Erythroblast (primary cell): ENCODE data around the gene ANKRD10.
"Not testable (repeated sequence)": the region's sequence is repeated elsewhere in the genome, so short reads cannot be mapped to it uniquely, and the experiment has no call there.

Experiments
- DNase-seq, 2 experiments: peaks; one replicate each; lab custom pipeline; 2025; lab: John Stamatoyannopoulos, UW
- GATA1 ChIP-seq: IDR thresholded peaks from 2 replicates; pipeline ENCODE4 v1.6.1; 2011; ENCODE audit warnings: low read depth, mild to moderate bottlenecking, control low read depth, low read length, moderate library complexity
- POLR2A ChIP-seq: IDR thresholded peaks from 2 replicates; pipeline ENCODE4 v1.6.1; 2011; ENCODE audit warnings: mild to moderate bottlenecking, low read length

Gene ANKRD10

DNA sequence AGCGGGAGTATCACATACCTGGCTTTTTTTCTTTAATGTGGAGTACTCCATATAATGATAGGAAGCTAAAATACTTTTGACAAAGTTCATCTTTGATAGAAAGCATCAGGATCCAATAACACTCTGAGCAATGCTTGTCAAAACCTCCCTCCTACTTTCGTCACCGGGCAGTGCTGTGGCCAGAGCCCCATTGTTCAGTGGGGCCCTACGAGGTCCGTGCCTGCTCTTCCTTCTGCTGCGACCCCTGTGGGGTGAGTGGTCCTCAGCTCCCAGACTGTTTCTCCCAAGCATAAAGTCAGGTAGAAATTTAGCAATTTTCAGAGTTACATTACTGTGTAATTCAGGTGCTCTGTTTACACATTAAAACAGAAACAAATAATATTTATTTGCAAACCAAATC lies 51.2 kb downstream of the ANKRD10 start:
- no peak for TF ChIP-seq POLR2A
- TF ChIP-seq GATA1: no peak
- no peak for DNase-seq

DNA sequence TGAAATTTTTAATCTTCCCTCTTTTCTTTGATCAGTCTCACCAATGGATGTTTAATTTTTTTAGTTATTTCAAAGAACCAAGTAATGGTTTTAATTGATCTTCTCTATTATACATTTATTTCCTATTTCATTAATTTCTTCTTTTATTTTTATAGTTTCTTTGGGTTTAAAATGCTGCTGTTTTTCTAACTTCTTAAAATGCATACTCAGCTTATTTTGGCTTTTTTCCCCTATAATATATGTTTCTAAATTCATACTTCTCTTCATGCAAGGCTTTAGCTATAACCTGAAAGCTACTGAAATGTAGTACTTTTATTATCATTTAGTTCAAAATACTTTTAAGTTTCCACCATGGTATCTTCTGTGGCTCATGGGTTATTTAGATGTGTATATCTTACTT lies 53.9 kb downstream of the ANKRD10 start:
- no peak for DNase-seq
- TF ChIP-seq GATA1 (no peak), POLR2A (no peak)

DNA sequence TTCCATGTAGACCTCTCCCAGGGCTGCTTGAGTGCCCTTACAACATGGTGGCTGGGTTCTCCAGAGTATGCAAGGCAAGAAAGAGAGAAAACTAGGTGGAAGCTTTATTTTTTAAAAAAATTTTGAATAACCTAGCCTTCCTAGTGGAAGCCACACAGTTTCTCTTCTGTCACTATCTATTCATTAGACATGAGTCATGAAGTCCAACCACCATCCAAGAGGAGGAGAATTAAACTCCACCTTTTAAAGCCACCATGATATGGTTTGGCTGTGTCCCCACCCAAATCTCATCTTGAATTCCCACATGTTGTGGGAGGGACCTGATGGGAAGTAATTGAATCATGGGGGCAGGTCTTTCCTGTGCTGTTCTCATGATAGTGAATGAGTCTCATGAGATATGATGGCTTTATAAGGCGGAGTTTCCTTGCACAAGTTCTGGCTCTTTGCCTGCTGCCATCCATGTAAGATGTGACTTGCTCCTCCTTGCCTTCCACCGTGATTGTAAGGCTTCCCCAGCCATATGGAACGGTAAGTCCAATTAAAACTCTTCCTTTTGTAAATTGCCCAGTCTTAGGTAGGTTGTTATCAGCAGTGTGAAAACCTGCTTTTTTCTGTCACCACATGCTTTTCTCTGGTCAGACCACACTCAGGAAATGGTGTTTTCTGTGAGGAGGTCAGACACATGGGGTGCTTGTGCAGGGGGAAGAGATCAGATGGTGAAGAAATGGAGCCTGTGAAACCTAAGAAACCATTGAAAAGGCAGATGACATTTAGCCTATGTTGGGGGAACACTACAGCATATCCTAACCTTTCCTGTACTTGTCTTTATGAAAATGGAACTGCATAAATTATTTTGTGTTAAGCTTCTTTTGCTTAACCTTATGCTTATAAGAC lies 57.7 kb downstream of the ANKRD10 start:
- no peak for TF ChIP-seq POLR2A
- no peak for TF ChIP-seq GATA1
- no peak for DNase-seq

DNA sequence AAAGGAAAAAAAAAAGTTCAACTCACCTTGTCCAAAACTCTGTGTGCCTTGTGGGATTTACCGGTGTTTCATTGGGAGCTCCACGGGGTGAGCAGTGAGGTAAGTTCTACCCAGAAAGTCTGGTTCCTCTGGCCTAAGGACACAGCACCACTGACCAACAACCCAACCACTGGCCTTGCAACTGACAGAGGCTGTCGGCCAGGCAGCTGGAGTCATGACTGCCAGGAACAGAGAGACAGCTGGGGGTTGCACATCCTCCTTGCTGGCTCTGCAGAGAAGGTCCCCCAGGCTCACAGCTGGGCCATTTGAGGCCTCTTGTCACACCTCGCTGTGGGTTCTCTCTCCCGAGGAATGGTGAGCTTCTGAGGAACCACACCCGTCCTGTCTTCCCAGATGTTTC lies 59.5 kb downstream of the ANKRD10 start:
- no peak for DNase-seq
- TF ChIP-seq GATA1: no peak
- TF ChIP-seq POLR2A: no peak

DNA sequence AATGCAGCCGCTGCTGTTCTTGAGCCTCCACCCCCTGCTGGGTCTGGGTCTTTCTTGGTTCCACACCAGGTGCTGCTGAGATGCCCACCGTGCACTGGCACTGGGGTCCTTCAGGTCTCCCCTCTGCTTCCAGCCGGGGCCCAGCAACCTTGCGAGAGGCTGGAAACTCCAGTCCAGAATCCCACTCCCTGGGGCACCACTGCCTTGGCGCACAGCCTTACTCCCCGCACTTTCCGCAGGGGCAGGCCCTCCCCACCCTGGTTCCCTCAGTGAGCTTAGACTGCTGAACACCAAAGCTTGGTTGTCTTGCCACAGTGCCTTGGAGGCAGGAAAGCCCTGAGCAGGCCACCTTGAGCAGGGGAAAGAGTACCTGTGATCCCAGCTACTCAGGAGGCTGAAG lies 60.0 kb downstream of the ANKRD10 start:
- TF ChIP-seq GATA1 (no peak), POLR2A (no peak)
- no peak for DNase-seq

DNA sequence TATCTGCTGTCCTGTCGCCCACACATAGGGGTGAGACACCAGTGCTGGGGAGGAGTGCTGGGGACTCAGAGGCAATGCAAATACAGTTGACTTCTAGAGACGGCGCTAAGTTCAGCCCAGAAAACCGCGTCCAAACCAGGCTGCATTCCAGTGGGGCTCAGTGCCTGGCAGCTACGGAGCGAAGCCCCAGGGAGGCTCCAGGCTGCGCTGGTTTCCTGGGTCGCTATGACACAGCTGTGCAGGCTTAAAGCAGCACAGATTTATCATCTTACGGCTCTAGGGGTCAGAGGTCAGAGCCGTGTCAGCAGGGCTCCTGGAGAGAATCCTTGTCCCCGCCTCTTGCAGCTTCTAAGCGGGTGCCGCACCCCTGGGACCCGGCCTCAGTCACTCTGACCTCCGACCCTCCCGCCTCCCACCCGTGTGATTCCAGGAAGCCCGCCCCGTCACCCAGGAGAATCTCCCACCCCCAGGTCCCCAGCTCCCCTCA lies 61.6 kb downstream of the ANKRD10 start:
- no peak for TF ChIP-seq GATA1
- no peak for TF ChIP-seq POLR2A
- DNase-seq: no peak

DNA sequence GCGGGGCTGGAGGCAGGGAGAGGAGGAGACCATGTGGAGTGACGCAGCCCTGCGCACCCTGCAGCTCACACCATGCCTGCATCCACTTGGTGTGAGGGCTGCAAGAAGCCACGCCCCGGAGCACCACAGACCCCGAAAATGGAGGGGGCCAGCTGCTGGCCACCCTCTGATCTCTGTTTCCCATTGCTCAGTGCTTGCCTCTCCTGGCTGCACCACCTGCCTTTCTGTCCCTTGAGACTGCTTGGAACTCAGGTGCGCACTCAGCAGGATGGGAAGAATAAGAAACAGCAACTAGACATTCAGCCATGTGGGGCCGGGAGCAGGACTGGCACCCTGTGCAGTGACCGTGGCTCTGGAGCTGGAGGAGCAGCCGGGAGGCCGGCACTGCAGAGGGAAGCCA lies 64.0 kb downstream of the ANKRD10 start:
- no peak for DNase-seq
- TF ChIP-seq GATA1: no peak
- TF ChIP-seq POLR2A: no peak

DNA sequence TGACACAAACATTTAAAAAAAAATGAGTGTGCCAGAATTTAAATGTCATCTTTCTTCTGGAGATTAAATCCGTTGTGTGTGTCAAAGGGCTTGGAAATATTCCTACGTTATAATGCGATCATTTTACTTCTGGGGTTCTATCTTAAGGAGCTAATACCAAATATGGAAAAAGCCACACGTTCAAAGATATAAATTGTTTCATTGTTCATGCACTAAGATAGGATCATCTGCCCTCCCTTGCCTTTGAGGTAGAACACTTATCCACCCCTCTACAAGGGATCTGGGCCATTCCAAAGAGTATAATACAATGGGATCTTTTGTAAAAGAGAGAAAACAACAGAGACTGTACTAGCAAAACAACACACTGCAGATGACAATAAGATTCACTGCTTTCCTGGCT lies 64.9 kb downstream of the ANKRD10 start:
- no peak for DNase-seq
- no peak for TF ChIP-seq POLR2A
- no peak for TF ChIP-seq GATA1

DNA sequence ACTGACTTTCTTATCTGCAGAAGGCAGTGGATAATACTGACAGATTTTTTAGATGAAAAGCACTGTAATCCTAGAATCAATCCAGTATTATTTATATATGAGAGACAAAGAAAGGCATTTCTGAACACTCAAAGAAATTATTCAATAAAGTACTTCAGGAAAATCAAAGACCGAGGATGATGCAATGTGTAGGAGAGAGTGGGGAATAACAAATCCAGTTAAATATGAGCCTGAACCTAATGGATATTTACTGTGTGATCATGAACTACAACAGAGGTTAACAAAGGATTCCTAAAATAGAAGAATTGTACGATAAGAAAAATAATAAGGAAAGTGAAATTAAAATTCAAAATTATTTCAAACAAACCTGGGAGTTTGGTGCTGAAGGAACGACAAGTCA lies 69.3 kb downstream of the ANKRD10 start:
- no peak for DNase-seq
- TF ChIP-seq POLR2A (no peak), GATA1 (no peak)

DNA sequence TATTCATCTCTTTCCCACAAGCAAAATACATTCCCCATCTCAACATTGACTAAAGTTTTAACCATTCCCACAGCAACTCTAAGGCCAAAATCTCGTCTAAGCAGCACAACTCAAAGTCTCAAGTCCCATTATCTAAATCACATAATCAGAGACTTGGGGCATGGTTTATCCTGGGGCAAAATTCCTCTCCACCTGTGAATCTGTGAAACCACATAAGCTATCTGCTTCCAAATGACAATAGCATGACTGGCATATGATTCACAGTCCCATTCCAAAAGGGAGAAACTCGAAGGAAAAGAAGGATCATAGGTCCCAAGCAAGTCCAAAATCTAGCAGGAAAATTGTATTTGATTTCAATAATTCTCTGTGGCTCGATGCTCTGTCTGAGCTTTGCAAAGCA lies 73.0 kb downstream of the ANKRD10 start:
- TF ChIP-seq POLR2A (no peak), GATA1 (no peak)
- DNase-seq: no peak

DNA sequence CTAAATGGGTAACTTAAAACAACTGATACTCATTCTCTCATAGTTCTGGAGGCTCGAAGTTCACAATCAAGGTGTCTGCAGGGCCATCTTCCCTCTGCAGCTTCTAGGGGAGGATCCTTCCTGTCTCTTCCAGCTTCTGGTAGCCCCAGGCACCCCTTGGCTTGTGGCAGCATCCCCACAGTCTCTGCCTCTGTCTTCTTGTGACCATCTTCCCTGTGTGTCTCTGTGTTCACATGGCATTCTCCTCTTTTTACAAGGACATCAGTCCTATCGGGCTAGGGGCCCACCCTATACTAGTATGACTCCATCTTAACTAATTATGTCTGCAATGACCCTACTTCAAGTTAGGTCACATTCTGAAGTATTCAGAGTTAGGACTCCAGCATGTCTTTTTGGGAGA lies 73.5 kb downstream of the ANKRD10 start:
- DNase-seq: no peak
- TF ChIP-seq GATA1: no peak
- no peak for TF ChIP-seq POLR2A

DNA sequence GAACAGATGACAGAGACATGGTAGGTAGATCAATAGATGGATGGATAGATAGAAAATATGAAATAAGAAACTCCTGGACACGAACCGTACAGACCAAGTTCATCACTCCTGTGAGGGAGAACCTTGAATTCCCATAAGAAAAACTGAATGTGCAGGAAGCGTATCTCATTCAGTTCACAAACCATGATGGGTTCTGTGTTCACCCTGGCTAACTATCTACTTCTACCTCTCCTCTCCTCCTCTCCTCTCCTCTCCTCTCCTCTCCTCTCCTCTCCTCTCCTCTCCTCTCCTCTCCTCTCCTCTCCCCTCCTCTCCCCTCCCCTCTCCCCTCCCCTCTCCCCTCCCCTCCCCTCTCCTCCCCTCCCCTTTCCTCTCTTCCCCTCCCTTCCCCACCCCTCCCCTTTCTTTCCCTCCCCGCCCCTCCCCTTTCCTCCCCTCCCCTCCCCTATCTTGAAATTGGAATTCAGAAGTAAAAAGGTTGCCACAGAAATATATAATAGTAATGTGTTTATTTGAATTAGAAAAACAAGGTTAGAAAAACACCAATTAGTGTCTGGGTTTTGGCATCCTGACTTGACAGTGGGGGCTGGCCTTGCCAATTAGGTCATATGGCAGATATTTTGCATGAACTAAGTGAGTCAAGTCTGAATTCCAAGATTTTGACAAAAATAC lies 75.9 kb downstream of the ANKRD10 start:
- no peak for DNase-seq
- no peak for TF ChIP-seq POLR2A
- no peak for TF ChIP-seq GATA1

DNA sequence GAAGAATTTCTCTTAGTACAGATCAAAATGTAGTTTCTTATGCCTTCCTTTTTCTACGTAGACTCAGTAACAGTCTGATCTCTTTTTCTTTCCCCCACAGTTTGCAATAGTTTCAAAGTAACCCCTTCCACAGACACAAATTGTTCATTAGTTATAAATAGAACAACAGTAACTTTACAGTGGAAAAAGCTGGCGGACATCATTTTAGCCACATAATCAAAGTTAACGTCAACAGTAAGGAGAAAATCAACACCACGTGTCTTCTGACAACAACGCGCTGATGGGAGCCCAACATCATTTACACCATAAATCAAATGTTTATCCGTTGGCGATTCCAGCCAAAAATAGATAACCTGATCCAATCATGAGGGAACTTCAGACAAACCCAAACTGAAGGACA lies 76.8 kb downstream of the ANKRD10 start:
- no peak for DNase-seq
- TF ChIP-seq POLR2A (no peak), GATA1 (no peak)

DNA sequence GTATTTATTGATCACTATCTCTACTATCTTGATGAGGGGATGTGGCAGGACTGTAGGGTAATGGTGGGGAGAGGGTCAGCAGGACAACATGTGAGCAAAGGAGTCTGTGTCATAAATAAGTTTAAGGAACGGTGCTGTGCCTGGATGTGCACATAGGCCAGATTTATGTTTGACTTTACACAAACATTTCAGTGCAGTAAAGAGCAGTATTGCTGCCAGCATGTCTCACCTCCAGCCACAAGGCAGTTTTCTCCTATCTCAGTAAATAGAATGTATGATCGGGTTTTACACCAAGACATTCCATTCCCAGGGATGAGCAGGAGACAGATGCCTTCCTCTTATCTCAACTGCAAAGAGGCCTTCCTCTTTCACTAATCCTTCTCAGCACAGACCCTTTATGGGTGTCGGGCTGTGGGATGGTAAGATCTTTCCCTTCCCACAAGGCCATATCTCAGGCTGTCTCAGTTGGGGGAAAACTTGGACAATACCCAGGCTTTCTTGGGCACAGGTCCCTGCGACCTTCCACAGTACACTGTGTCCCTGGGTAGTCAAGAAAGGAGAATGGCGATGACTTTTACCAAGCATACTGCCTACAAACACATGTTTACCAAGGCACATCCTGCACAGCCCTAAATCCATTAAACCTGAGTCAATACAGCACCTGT lies 77.3 kb downstream of the ANKRD10 start:
- not testable (repeated sequence) for DNase-seq
